GM21825 (cell line): ENCODE results near the gene RCAN3.
"Not testable (repeated sequence)": the region's sequence is repeated elsewhere in the genome, so short reads cannot be mapped to it uniquely, and the experiment has no call there.

Experiments used
- ATAC-seq: cut with Tn5 transposase; IDR thresholded peaks from one replicate; pipeline ENCODE4 v1.9.1; 2021; ENCODE audit warnings: mild to moderate bottlenecking, moderate library complexity; ENCODE audit not compliant: unreplicated experiment

Gene RCAN3

GRCh38 chr1:24508911-24509310, 6.3 kb downstream of the RCAN3 start:
- ATAC-seq: no peak

GRCh38 chr1:24513706-24514105, 11.1 kb downstream of the RCAN3 start:
- ATAC-seq: no peak

GRCh38 chr1:24514946-24515345, 12.3 kb downstream of the RCAN3 start:
- ATAC-seq: no peak

GRCh38 chr1:24515671-24516209, 13.1 kb downstream of the RCAN3 start:
- not testable (repeated sequence) for ATAC-seq

- ATAC-seq: no peak
Observed at GRCh38 chr1:24516506-24516905, 13.9 kb downstream of the RCAN3 start.

- no peak for ATAC-seq
Observed at GRCh38 chr1:24517898-24518297, 15.3 kb downstream of the RCAN3 start.

- ATAC-seq: not testable (repeated sequence)
Observed at GRCh38 chr1:24520282-24520681, 17.6 kb downstream of the RCAN3 start.

GRCh38 chr1:24525606-24526005, 23.0 kb downstream of the RCAN3 start:
- no peak for ATAC-seq

GRCh38 chr1:24526045-24526444, 23.4 kb downstream of the RCAN3 start:
- ATAC-seq: no peak

GRCh38 chr1:24526940-24527542, 24.4 kb downstream of the RCAN3 start:
- ATAC-seq: no peak

- ATAC-seq: no peak
Observed at GRCh38 chr1:24528744-24529143, 26.1 kb downstream of the RCAN3 start.

- not testable (repeated sequence) for ATAC-seq
Observed at GRCh38 chr1:24529292-24529691, 26.7 kb downstream of the RCAN3 start.

GRCh38 chr1:24535021-24535424, 32.4 kb downstream of the RCAN3 start:
- no peak for ATAC-seq

- no peak for ATAC-seq
Observed at GRCh38 chr1:24535778-24536177, 33.1 kb downstream of the RCAN3 start.

GRCh38 chr1:24536391-24536840, 33.8 kb downstream of the RCAN3 start:
- ATAC-seq: peak; percentile 59

GRCh38 chr1:24540051-24540905, 37.6 kb downstream of the RCAN3 start:
- no peak for ATAC-seq

GRCh38 chr1:24540906-24541710, 38.5 kb downstream of the RCAN3 start:
- no peak for ATAC-seq

- ATAC-seq: no peak
Observed at GRCh38 chr1:24541711-24542346, 39.2 kb downstream of the RCAN3 start.

- ATAC-seq: no peak
Observed at GRCh38 chr1:24544239-24544638, 41.6 kb downstream of the RCAN3 start.

GRCh38 chr1:24545662-24546061, 43.0 kb downstream of the RCAN3 start:
- ATAC-seq: no peak

GRCh38 chr1:24547195-24547594, 44.6 kb downstream of the RCAN3 start:
- ATAC-seq: no peak
